SK-N-SH treated with all-trans-retinoic acid at 6 μM for 48 hours (cell line): ENCODE data around the gene IFNA6.

Experiments
- ATAC-seq: fragments of 200-7000 bp; cut with Tn5 transposase; 3 replicates; pipeline ENCODE4 v1.9.1; 2020; ENCODE audit warnings: mild to moderate bottlenecking, moderate library complexity
- ARNTL ChIP-seq: fragments of 450-650 bp; formaldehyde crosslinking; IDR thresholded peaks from 2 replicates; pipeline ENCODE4 v1.5.0; 2020; ENCODE audit warnings: low read depth, mild to moderate bottlenecking, moderate library complexity, borderline replicate concordance
- BACH2 ChIP-seq: fragments of 250-450 bp; sonication (Bioruptor Pico); IDR thresholded peaks from 2 replicates; pipeline ENCODE4 v1.9.0; 2021; ENCODE audit warnings: mild to moderate bottlenecking, borderline replicate concordance
- CREB5 ChIP-seq: fragments of 250-450 bp; sonication (Bioruptor Pico); IDR thresholded peaks from 2 replicates; pipeline ENCODE4 v1.5.1; 2020; ENCODE audit warnings: low read depth, mild to moderate bottlenecking, moderate library complexity
- CSRNP3 ChIP-seq: fragments of 250-450 bp; sonication (Bioruptor Pico); IDR thresholded peaks from 2 replicates; pipeline ENCODE4 v1.5.1; 2021; ENCODE audit warnings: mild to moderate bottlenecking, moderate library complexity
- ESRRG ChIP-seq: fragments of 250-450 bp; sonication (Bioruptor Pico); IDR thresholded peaks from 2 replicates; pipeline ENCODE4 v1.6.1; 2021; ENCODE audit warnings: mild to moderate bottlenecking
- GLIS3 ChIP-seq: fragments of 250-450 bp; sonication (Bioruptor Pico); IDR thresholded peaks from 2 replicates; pipeline ENCODE4 v1.5.0; 2020; ENCODE audit warnings: mild to moderate bottlenecking, moderate library complexity
- OSR1 ChIP-seq: fragments of 250-450 bp; sonication (Bioruptor Pico); IDR thresholded peaks from 2 replicates; pipeline ENCODE4 v1.8.0; 2022; ENCODE audit warnings: moderate library complexity, mild to moderate bottlenecking, inconsistent platforms
- PATZ1 ChIP-seq: fragments of 250-450 bp; sonication (Bioruptor Pico); IDR thresholded peaks from 2 replicates; pipeline ENCODE4 v1.8.0; 2020; ENCODE audit warnings: mild to moderate bottlenecking, moderate library complexity, borderline replicate concordance
- POU6F1 ChIP-seq: fragments of 250-450 bp; sonication (Bioruptor Pico); IDR thresholded peaks from 2 replicates; pipeline ENCODE4 v1.8.0; 2021; ENCODE audit warnings: low read depth, mild to moderate bottlenecking, moderate library complexity, borderline replicate concordance
- PPARA ChIP-seq: fragments of 250-450 bp; sonication (Bioruptor Pico); IDR thresholded peaks from 2 replicates; pipeline ENCODE4 v1.5.0; 2020; ENCODE audit warnings: mild to moderate bottlenecking, borderline replicate concordance
- RARB ChIP-seq: fragments of 250-450 bp; sonication (Bioruptor Pico); IDR thresholded peaks from 2 replicates; pipeline ENCODE4 v1.8.0; 2021; ENCODE audit warnings: mild to moderate bottlenecking, moderate library complexity
- SNAI2 ChIP-seq: fragments of 250-450 bp; sonication (Bioruptor Pico); IDR thresholded peaks from 2 replicates; pipeline ENCODE4 v1.5.0; 2020; ENCODE audit warnings: mild to moderate bottlenecking, moderate library complexity
- TOX ChIP-seq: fragments of 250-450 bp; sonication (Bioruptor Pico); IDR thresholded peaks from 2 replicates; pipeline ENCODE4 v1.8.0; 2021; ENCODE audit warnings: mild to moderate bottlenecking, moderate library complexity, borderline replicate concordance
- ZC3H10 ChIP-seq: fragments of 250-450 bp; sonication (Bioruptor Pico); IDR thresholded peaks from 2 replicates; pipeline ENCODE4 v1.5.1; 2021; ENCODE audit warnings: mild to moderate bottlenecking, moderate library complexity
- ZFP30 ChIP-seq: fragments of 450-650 bp; formaldehyde crosslinking; IDR thresholded peaks from 2 replicates; pipeline ENCODE4 v1.5.0; 2022; ENCODE audit warnings: mild to moderate bottlenecking, moderate library complexity
- ZNF70 ChIP-seq: fragments of 450-650 bp; formaldehyde crosslinking; IDR thresholded peaks from 2 replicates; pipeline ENCODE4 v1.5.0; 2020; ENCODE audit warnings: mild to moderate bottlenecking, moderate library complexity
- ZNF8 ChIP-seq: fragments of 450-650 bp; formaldehyde crosslinking; IDR thresholded peaks from 2 replicates; pipeline ENCODE4 v1.5.0; 2020; ENCODE audit warnings: mild to moderate bottlenecking, moderate library complexity
- TF ChIP-seq, protein P1 (sequence below): fragments of 250-450 bp; sonication (Bioruptor Pico); IDR thresholded peaks from 2 replicates; pipeline ENCODE4 v1.5.0; 2020; ENCODE audit warnings: mild to moderate bottlenecking, moderate library complexity

The IFNA6 gene

GRCh38 chr9:21326526-21327139 is 24.1 kb downstream of the IFNA6 start:
- peak; percentile 92 for ATAC-seq
- no peak for TF ChIP-seq PATZ1 (CRISPR knock-in tag)
- no peak for TF ChIP-seq ZNF8 (CRISPR knock-in tag)
- no peak for TF ChIP-seq ZFP30 (CRISPR knock-in tag)
- TF ChIP-seq GLIS3: no peak
- no peak for TF ChIP-seq PPARA (CRISPR knock-in tag)
- no peak for TF ChIP-seq ZNF70
- TF ChIP-seq ESRRG: no peak
- no peak for TF ChIP-seq SNAI2 (CRISPR knock-in tag)
- no peak for TF ChIP-seq RARB
- TF ChIP-seq BACH2 (CRISPR knock-in tag): no peak
- no peak for TF ChIP-seq TOX (CRISPR knock-in tag)

DNA sequence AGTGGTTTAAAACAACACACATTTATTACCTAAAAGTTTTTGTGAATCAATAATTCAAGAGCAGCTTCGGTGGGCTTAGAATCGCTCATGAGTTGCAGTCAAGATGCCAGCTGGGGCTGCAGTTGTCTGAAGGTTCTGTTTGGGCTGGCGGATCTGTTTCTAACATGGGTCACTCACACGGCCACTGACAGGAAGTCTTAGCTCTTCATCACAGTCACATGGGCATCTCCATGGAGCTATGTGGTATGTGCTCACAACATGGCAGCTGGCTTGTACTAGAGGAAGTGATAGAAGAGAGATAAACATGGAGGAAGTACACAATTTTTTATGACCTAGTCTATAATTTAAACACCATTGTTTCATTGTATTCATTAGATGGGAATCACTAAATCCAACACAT is 26.6 kb downstream of the IFNA6 start:
- ATAC-seq: no peak

GRCh38 chr9:21322911-21323461 is 27.7 kb downstream of the IFNA6 start:
- ATAC-seq: no peak
- TF ChIP-seq CSRNP3 (CRISPR knock-in tag) (no peak), BACH2 (CRISPR knock-in tag) (no peak), PPARA (CRISPR knock-in tag) (no peak), CREB5 (CRISPR knock-in tag) (no peak), ZC3H10 (CRISPR knock-in tag) (no peak), ZNF8 (CRISPR knock-in tag) (no peak), ESRRG (no peak), RARB (no peak), POU6F1 (no peak), OSR1 (CRISPR knock-in tag) (no peak), ARNTL (no peak), ZNF70 (no peak)

More for the DNA sequence above, 26.6 kb downstream of the IFNA6 start:
- TF ChIP-seq PATZ1 (CRISPR knock-in tag): no peak
- TF ChIP-seq, protein P1, sequence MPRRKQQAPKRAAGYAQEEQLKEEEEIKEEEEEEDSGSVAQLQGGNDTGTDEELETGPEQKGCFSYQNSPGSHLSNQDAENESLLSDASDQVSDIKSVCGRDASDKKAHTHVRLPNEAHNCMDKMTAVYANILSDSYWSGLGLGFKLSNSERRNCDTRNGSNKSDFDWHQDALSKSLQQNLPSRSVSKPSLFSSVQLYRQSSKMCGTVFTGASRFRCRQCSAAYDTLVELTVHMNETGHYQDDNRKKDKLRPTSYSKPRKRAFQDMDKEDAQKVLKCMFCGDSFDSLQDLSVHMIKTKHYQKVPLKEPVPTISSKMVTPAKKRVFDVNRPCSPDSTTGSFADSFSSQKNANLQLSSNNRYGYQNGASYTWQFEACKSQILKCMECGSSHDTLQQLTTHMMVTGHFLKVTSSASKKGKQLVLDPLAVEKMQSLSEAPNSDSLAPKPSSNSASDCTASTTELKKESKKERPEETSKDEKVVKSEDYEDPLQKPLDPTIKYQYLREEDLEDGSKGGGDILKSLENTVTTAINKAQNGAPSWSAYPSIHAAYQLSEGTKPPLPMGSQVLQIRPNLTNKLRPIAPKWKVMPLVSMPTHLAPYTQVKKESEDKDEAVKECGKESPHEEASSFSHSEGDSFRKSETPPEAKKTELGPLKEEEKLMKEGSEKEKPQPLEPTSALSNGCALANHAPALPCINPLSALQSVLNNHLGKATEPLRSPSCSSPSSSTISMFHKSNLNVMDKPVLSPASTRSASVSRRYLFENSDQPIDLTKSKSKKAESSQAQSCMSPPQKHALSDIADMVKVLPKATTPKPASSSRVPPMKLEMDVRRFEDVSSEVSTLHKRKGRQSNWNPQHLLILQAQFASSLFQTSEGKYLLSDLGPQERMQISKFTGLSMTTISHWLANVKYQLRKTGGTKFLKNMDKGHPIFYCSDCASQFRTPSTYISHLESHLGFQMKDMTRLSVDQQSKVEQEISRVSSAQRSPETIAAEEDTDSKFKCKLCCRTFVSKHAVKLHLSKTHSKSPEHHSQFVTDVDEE: no peak
- no peak for TF ChIP-seq OSR1 (CRISPR knock-in tag)
- TF ChIP-seq CREB5 (CRISPR knock-in tag): no peak
- no peak for TF ChIP-seq TOX (CRISPR knock-in tag)
